T-helper 17 cell (primary cell): Measurements from ENCODE around the gene GPC3. TPM values are rescaled to one million over a fixed set of nuclear protein-coding genes. Genes with fewer than 3 reads are reported as not detected.

ENCODE experiments used
- ATAC-seq: fragments of 150-1000 bp; cut with Tn5 transposase; 2 replicates; pipeline ENCODE4 v1.10.0; 2021; ENCODE audit warnings: mild to moderate bottlenecking, moderate library complexity
- DNase-seq, 3 donors: peaks; one replicate each; pipeline versions ENCODE4 v3.0.0 to v3.0.0-alpha.2; 2020 to 2021
- H3K9me3 ChIP-seq: one replicate; pipeline ENCODE4 v1.7.0; 2013; ENCODE audit warnings: low read length, mild to moderate bottlenecking; ENCODE audit not compliant: control insufficient read depth, poor library complexity, severe bottlenecking
- H3K27ac Mint-ChIP-seq: one replicate; pipeline ENCODE4 v1.8.0; 2022; ENCODE audit warnings: mild to moderate bottlenecking, moderate library complexity, mixed read lengths
- H3K27me3 Mint-ChIP-seq: one replicate; pipeline ENCODE4 v1.8.0; 2022; ENCODE audit warnings: mixed read lengths
- H3K36me3 Mint-ChIP-seq: one replicate; pipeline ENCODE4 v1.8.0; 2022; ENCODE audit warnings: low read depth, mixed read lengths
- H3K4me1 Mint-ChIP-seq: one replicate; pipeline ENCODE4 v1.8.0; 2022; ENCODE audit warnings: mild to moderate bottlenecking, mixed read lengths
- H3K4me3 Mint-ChIP-seq: one replicate; pipeline ENCODE4 v1.8.0; 2022; ENCODE audit warnings: mild to moderate bottlenecking, moderate library complexity, mixed read lengths
- total RNA-seq, 4 donors: library from RNA in 2 of 4; stranded (reverse) in 2 of 4; gene quantifications; one replicate each; pipeline ENCODE4 v1.2.3 and lab custom pipeline; 2022 to 2026

Gene GPC3
- total RNA-seq, 2 donors from 2014 or later, result 0.20 to 0.39 TPM

DNA sequence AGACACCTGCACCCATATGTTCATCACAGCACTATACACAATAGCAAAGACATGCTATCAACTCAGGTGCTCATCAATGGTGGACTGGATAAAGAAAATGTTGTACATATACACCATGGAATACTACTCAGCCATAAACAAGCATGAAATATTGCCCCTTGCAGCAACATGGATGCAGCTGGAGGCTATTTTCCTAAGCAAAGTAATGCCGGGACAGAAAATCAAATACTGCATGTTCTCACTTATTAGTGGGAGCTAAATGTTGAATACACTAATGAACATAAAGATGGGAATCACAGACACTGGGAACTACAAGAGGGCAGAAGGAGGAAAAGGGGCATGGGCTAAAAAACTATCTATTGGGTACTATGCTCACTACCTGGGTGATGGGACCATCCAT lies 278.5 kb downstream of the GPC3 start:
- Mint-ChIP-seq H3K36me3 (no peaks in the 10 kb centered on the region), H3K4me1 (no peaks in the 10 kb centered on the region), H3K27ac (no peak overlapping the region), H3K4me3 (no peak overlapping the region), H3K27me3 (no peaks in the 10 kb centered on the region)
- no peak for DNase-seq
- no peaks in the 10 kb centered on the region for H3K9me3 ChIP-seq
- ATAC-seq, result no peak

GRCh38 chrX:133702230-133702629 lies 283.2 kb downstream of the GPC3 start:
- ATAC-seq (no peak), DNase-seq (no peak)
- Mint-ChIP-seq H3K27ac (no peak overlapping the region), H3K36me3 (no peaks in the 10 kb centered on the region), H3K27me3 (peaks cover 4% of the 10 kb centered on the region), H3K4me1 (no peaks in the 10 kb centered on the region), H3K4me3 (no peak overlapping the region)
- no peaks in the 10 kb centered on the region for H3K9me3 ChIP-seq

DNA sequence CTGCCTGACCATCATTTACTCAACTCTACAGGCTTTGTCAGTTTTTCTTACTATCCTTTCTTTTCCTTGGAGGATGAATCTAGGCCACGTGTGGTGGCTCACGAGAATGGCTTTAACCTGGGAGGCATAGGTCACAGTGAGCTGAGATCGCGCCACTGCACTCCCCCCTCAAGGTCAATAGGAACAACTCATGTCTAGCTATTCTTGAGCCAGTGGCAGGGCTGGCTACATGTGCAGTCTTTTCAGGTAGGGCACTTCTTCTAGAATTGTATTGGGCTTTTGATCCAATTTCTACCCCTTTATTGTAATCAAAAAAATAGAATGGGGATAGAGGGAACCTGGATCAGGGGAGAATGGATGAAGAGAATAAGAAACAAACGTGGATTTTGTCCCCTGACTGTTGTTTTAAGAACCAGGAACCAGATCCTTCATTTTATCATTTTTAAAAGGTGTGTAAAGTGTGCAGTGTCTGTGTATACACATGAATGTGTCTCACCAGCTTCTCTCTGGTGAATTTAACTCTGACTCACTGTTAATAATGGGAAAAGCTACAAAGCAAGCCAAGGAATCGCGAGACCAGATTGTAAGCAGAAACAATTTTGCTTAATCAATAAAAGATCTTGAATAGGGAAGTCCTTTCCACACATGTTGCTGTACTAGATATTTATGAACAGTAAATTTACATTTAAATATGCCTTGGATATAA lies 286.2 kb downstream of the GPC3 start:
- no peaks in the 10 kb centered on the region for H3K4me1 Mint-ChIP-seq
- peaks cover 4% of the 10 kb centered on the region for H3K27me3 Mint-ChIP-seq
- DNase-seq, result no peak
- ATAC-seq, result no peak
- H3K27ac Mint-ChIP-seq, result no peak overlapping the region
- H3K36me3 Mint-ChIP-seq, result no peaks in the 10 kb centered on the region
- no peak overlapping the region for H3K4me3 Mint-ChIP-seq
- H3K9me3 ChIP-seq, result no peaks in the 10 kb centered on the region

DNA sequence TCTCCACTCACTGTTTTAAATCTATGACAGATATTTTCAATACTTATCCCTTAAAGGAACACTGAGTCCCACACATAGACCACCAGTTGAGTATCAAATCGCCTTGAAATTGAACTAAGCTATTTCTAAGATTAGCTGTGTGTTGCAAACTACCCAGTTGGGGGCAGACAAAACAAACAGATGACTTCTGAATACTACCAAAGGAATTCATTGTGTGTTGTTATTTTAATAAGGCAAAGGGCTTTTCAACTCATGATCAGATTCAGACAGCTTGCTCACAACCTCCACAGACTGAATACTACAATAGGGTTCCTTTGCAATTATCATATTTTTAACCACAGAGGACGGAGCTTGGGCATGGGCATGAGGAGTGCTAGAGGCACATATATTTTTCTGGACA lies 287.1 kb downstream of the GPC3 start:
- ATAC-seq (no peak), DNase-seq (no peak)
- Mint-ChIP-seq H3K27me3 (peaks cover 4% of the 10 kb centered on the region), H3K4me3 (no peak overlapping the region), H3K36me3 (no peaks in the 10 kb centered on the region), H3K4me1 (no peaks in the 10 kb centered on the region), H3K27ac (no peak overlapping the region)
- no peaks in the 10 kb centered on the region for H3K9me3 ChIP-seq

DNA sequence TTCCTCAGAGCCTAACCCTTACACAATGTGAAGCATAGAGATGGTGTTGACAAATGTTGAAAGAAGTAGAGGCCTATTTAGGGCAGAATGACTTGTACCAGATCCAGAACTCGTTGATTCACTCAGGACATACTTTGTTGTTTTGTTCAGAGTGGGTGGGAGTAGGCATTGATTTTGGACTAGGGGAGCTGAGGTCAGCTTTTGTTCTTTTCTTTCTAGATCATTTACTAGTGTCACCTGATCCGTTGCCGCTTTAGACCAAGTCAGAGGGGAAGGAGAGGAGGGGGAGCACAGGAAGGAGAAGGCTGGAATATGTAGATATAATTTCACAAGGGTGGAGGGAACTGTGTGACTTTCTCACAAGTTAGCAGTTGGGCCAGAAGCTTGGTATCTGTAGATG lies 287.7 kb downstream of the GPC3 start:
- no peak for ATAC-seq
- Mint-ChIP-seq H3K27me3 (peaks cover 4% of the 10 kb centered on the region), H3K36me3 (no peaks in the 10 kb centered on the region), H3K27ac (no peak overlapping the region), H3K4me3 (no peak overlapping the region), H3K4me1 (no peaks in the 10 kb centered on the region)
- no peaks in the 10 kb centered on the region for H3K9me3 ChIP-seq
- no peak for DNase-seq

DNA sequence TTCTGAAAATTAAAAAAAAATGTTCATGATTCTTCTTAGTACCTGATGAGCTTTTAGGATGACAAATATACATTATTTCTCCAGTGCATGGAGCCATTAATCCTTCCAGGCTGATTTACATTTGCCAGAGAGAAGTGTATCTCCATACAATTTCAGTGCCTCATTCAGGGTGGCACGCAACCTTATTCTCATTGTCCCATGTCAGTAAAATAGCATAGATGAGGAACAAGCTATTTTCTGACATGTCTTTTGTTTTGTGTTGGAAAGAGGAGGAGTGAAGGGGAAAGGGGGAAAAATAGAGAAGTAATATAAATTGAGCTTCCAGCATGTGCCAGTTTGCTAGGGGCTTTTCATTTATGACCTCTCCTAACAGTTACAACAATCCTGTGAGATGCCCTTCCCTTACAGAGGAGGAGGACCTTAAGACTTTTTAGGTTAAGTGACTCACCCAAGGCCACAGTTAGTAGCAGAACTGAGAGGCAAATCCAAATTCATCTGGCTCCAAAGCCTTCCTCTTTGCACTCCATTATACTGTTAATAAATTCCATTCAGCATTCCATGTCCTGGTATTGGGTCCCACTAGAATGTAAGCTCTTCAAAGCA lies 295.3 kb downstream of the GPC3 start:
- H3K4me1 Mint-ChIP-seq, result no peaks in the 10 kb centered on the region
- no peak overlapping the region for H3K4me3 Mint-ChIP-seq
- no peak for DNase-seq

GRCh38 chrX:133685822-133686221 lies 299.6 kb downstream of the GPC3 start:
- no peak overlapping the region for H3K27ac Mint-ChIP-seq
- ATAC-seq, result no peak
- H3K36me3 Mint-ChIP-seq, result no peaks in the 10 kb centered on the region
- no peak for DNase-seq
- no peaks in the 10 kb centered on the region for H3K27me3 Mint-ChIP-seq
- no peaks in the 10 kb centered on the region for H3K4me1 Mint-ChIP-seq
- no peaks in the 10 kb centered on the region for H3K9me3 ChIP-seq
- no peak overlapping the region for H3K4me3 Mint-ChIP-seq

More for the DNA sequence above, 295.3 kb downstream of the GPC3 start:
- Mint-ChIP-seq H3K36me3 (no peaks in the 10 kb centered on the region), H3K27ac (no peak overlapping the region), H3K27me3 (no peaks in the 10 kb centered on the region)
- no peaks in the 10 kb centered on the region for H3K9me3 ChIP-seq
- ATAC-seq, result no peak

DNA sequence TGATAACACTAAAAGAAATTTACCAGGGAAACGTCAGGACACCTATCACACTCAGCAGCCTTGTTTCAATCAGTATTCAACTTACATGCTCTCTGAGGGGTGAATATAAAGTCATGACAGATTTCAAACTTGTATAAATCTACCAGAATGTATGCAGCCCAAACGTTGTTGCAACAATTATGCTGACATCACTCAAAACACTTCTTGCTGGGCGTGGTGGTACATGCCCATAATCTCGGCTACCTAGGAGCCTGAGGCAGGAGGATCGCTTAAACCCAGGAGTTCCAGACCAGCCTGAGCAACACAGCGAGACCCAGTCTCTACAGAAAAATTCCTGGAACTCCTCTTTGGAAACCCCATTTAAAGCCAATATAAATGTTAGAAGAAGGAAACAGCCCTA lies 303.5 kb downstream of the GPC3 start:
- ATAC-seq (no peak), DNase-seq (no peak)
- no peaks in the 10 kb centered on the region for H3K9me3 ChIP-seq
- Mint-ChIP-seq H3K36me3 (no peaks in the 10 kb centered on the region), H3K27me3 (no peaks in the 10 kb centered on the region), H3K4me3 (no peak overlapping the region), H3K27ac (no peak overlapping the region), H3K4me1 (no peaks in the 10 kb centered on the region)

DNA sequence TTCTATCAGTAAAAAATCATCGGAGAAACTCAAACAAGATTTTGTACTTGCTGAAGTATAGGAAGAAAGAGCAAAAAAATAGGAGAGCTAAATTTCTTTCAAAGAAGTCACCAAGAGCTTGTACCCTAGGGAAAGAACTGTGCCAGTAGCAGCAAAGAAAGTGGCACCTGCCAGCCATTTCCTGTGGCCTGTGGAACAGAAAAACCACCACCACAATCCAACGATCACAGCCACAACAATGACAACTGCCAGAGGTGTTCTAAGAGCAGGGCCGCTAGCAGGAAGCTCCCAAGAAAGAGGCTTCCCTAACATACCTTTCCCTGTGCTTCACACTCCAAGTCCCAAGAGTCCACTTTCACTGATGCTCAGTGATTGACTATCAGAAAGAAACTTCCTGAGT lies 304.0 kb downstream of the GPC3 start:
- no peak overlapping the region for H3K27ac Mint-ChIP-seq
- H3K27me3 Mint-ChIP-seq, result no peaks in the 10 kb centered on the region

DNA sequence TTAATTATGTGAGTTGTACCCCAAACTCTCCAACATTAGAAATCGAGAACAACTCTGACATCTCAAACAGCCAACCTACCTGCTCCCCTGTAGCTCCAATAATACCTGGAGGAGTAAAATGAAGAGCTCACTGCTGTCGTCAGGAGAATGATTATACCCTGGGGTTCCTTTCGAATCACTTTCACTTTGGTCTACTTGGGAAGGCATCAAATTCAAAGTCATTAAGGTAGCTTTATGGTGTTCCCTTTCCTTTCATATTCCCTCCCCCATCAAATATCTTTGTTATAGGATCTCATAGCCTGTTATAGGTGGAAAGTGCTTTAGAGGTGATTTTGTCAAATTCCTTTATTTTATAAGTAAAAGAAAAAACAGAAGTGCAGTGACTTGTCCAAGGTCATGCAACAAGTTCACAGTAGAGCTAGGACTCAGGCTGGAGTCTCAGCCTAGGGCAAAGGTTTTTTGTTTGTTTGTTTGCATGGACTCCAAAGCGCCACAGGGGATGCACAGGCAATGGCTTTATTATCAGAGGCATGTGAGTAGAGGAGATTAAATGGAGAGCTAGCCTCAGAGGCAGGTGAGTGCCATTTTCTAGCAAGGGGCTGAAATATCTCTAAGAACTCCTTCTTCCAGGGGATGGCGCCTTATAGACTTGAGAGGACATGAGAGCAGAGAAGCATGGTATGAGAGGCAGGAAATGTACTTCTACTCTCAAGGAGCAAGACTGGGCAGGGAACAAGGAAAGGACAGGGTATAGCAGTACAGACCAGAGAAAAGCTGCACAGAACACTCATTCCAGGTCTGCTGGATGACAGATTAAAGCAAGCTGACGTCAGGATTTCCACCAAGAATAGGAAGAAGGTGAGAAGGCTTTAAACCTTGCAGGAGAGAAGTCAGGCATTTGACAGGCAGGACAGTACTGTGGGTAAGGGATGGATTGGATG lies 308.0 kb downstream of the GPC3 start:
- Mint-ChIP-seq H3K36me3 (no peaks in the 10 kb centered on the region), H3K4me1 (no peaks in the 10 kb centered on the region), H3K27ac (no peak overlapping the region), H3K27me3 (no peaks in the 10 kb centered on the region), H3K4me3 (no peak overlapping the region)
- H3K9me3 ChIP-seq, result no peaks in the 10 kb centered on the region
- ATAC-seq (no peak), DNase-seq (no peak)

More for the DNA sequence above, 304.0 kb downstream of the GPC3 start:
- Mint-ChIP-seq H3K4me1 (no peaks in the 10 kb centered on the region), H3K4me3 (no peak overlapping the region), H3K36me3 (no peaks in the 10 kb centered on the region)
- no peak for ATAC-seq
- no peaks in the 10 kb centered on the region for H3K9me3 ChIP-seq
- no peak for DNase-seq

- no peaks in the 10 kb centered on the region for H3K9me3 ChIP-seq
- no peaks in the 10 kb centered on the region for H3K4me1 Mint-ChIP-seq
- H3K36me3 Mint-ChIP-seq, result peaks cover 3% of the 10 kb centered on the region
- no peak overlapping the region for H3K4me3 Mint-ChIP-seq
- no peak overlapping the region for H3K27ac Mint-ChIP-seq
- ATAC-seq (no peak), DNase-seq (no peak)
- peaks cover 5% of the 10 kb centered on the region for H3K27me3 Mint-ChIP-seq
These were observed 308.9 kb downstream of the GPC3 start for GRCh38 chrX:133676344-133677122.

- Mint-ChIP-seq H3K27me3 (peaks cover 5% of the 10 kb centered on the region), H3K4me3 (no peak overlapping the region), H3K4me1 (no peaks in the 10 kb centered on the region), H3K36me3 (peaks cover 3% of the 10 kb centered on the region), H3K27ac (no peak overlapping the region)
- no peak for ATAC-seq
- no peaks in the 10 kb centered on the region for H3K9me3 ChIP-seq
- no peak for DNase-seq
These were observed 310.5 kb downstream of the GPC3 start for GRCh38 chrX:133674726-133675470.
